K562 (cell line): ENCODE results near the gene PTRH2. TPM values are rescaled to one million over a fixed set of nuclear protein-coding genes. Genes with fewer than 3 reads are reported as not detected.

Experiments
- CREBBP ChIP-seq: IDR thresholded peaks from one replicate; pipeline ENCODE4 v1.6.1; 2012; ENCODE audit warnings: low read depth, mild to moderate bottlenecking, control low read depth, inconsistent platforms, low read length
- EP300 ChIP-seq: IDR thresholded peaks from 2 replicates; pipeline ENCODE4 v1.6.1; 2012; ENCODE audit warnings: low read length, improper control_type of control experiment
- FOXM1 ChIP-seq, 2 experiments: fragments of 450-650 bp in 1 of 2; sonication (generic) in 1 of 2; formaldehyde crosslinking in 1 of 2; IDR thresholded peaks; 2 replicates each; pipeline versions ENCODE4 v1.6.1 to v1.9.0; 2017 to 2022; ENCODE audit warnings: low read depth in 2 of 2, mild to moderate bottlenecking in 2 of 2, missing genetic modification reagents in 1 of 2, moderate library complexity in 1 of 2
- HDAC6 ChIP-seq: IDR thresholded peaks from 2 replicates; pipeline ENCODE4 v1.6.1; 2012; ENCODE audit warnings: low read depth, mild to moderate bottlenecking, control low read depth, inconsistent platforms, low read length, moderate library complexity
- HNRNPL ChIP-seq: fragments of 200-400 bp; formaldehyde crosslinking; IDR thresholded peaks from 2 replicates; pipeline ENCODE4 v1.6.1; 2017; ENCODE audit warnings: low read depth, mild to moderate bottlenecking, low read length
- KAT8 ChIP-seq: fragments of 450-650 bp; IDR thresholded peaks from 2 replicates; pipeline ENCODE4 v1.6.1; 2016; ENCODE audit warnings: low read depth, mild to moderate bottlenecking
- NFE2L1 ChIP-seq: fragments of 450-650 bp; IDR thresholded peaks from 2 replicates; pipeline ENCODE4 v1.6.1; 2016; ENCODE audit warnings: missing genetic modification characterization, low read depth, mild to moderate bottlenecking, missing compliant biosample characterization, moderate library complexity, borderline replicate concordance
- PBX2 ChIP-seq, 2 experiments: IDR thresholded peaks in 1 of 2; conservative IDR thresholded peaks in 1 of 2; 2 replicates each; pipeline ENCODE4 v1.6.1; 2016; ENCODE audit warnings: low read depth in 2 of 2, mild to moderate bottlenecking in 1 of 2, missing compliant biosample characterization in 1 of 2, missing genetic modification characterization in 1 of 2, moderate library complexity in 1 of 2
- POLR2A ChIP-seq: fragments of 450-650 bp; conservative IDR thresholded peaks from 2 replicates; pipeline ENCODE4 v1.6.1; 2016
- PPARD ChIP-seq: fragments of 250-450 bp; sonication (Bioruptor Pico); IDR thresholded peaks from 2 replicates; pipeline ENCODE4 v1.8.0; 2022; ENCODE audit warnings: inconsistent platforms, mild to moderate bottlenecking, moderate library complexity
- TCF15 ChIP-seq: fragments of 250-450 bp; sonication (Bioruptor Pico); IDR thresholded peaks from 2 replicates; pipeline ENCODE4 v1.8.0; 2022; ENCODE audit warnings: moderate library complexity, mild to moderate bottlenecking, inconsistent platforms
- ZBTB12 ChIP-seq: fragments of 250-450 bp; sonication (Bioruptor Pico); IDR thresholded peaks from 2 replicates; pipeline ENCODE4 v1.4.0; 2020
- ZNF507 ChIP-seq: conservative IDR thresholded peaks from 2 replicates; pipeline ENCODE4 v1.6.1; 2017; ENCODE audit warnings: missing genetic modification characterization, missing compliant biosample characterization
- ZNF561 ChIP-seq: fragments of 450-650 bp; formaldehyde crosslinking; conservative IDR thresholded peaks from 2 replicates; pipeline ENCODE4 v1.4.0; 2020; ENCODE audit warnings: mild to moderate bottlenecking, moderate library complexity
- polyA plus RNA-seq, 8 experiments: library from polyadenylated mRNA; depleted of rRNA in 4 of 8; stranded (reverse) in 5 of 8; unstranded in 3 of 8; fragments of >200 nt; fragmentation: Nextera tagmentation in 2 of 8; fragmentation: Illumina TruSeq in 1 of 8; extraction: Ambion mirVana in 2 of 8; extraction: Trizol in 1 of 8; gene quantifications; 2 replicates each; pipeline versions ENCODE4 v1.2.1 to v1.2.3, GENCODE V29; 2011 to 2014; ENCODE audit warnings: inconsistent platforms in 1 of 8, missing spikeins in 1 of 8
- total RNA-seq, 7 experiments: library from RNA; depleted of rRNA in 6 of 7; stranded (reverse); fragments of >200 nt in 6 of 7; fragmentation: Illumina TruSeq in 2 of 7; extraction: Trizol in 2 of 7; gene quantifications; 2 replicates each; pipeline versions ENCODE4 v1.2.1 to v1.2.3, GENCODE V29; 2011 to 2021; ENCODE audit warnings: low replicate concordance in 1 of 7
- TF ChIP-seq, protein P1 (sequence below), 3 experiments: fragments of 200-800 bp in 1 of 3; sonication (Bioruptor generic) in 1 of 3; sonication (generic) in 1 of 3; formaldehyde crosslinking in 1 of 3; IDR thresholded peaks; 2 replicates each; pipeline versions ENCODE4 v1.6.1 to v1.8.0; 2016 to 2022; ENCODE audit warnings: mild to moderate bottlenecking in 2 of 3, missing compliant biosample characterization in 2 of 3, missing genetic modification characterization in 2 of 3, missing genetic modification reagents in 1 of 3
- TF ChIP-seq, protein P2 (sequence below): sonication (generic); formaldehyde crosslinking; IDR thresholded peaks from 2 replicates; pipeline ENCODE4 v1.8.0; 2023; ENCODE audit warnings: mild to moderate bottlenecking, missing genetic modification reagents
- TF ChIP-seq, protein P3 (sequence below): fragments of 450-650 bp; IDR thresholded peaks from 2 replicates; pipeline ENCODE4 v1.6.1; 2016; ENCODE audit warnings: low read depth, mild to moderate bottlenecking, moderate library complexity

PTRH2 gene
- total and polyA plus RNA-seq, 9 of the 15 experiments (the other 6 are each of a cell fraction or from before 2014, with no cell fraction given) = 53.1 to 210 (median 126) TPM

DNA sequence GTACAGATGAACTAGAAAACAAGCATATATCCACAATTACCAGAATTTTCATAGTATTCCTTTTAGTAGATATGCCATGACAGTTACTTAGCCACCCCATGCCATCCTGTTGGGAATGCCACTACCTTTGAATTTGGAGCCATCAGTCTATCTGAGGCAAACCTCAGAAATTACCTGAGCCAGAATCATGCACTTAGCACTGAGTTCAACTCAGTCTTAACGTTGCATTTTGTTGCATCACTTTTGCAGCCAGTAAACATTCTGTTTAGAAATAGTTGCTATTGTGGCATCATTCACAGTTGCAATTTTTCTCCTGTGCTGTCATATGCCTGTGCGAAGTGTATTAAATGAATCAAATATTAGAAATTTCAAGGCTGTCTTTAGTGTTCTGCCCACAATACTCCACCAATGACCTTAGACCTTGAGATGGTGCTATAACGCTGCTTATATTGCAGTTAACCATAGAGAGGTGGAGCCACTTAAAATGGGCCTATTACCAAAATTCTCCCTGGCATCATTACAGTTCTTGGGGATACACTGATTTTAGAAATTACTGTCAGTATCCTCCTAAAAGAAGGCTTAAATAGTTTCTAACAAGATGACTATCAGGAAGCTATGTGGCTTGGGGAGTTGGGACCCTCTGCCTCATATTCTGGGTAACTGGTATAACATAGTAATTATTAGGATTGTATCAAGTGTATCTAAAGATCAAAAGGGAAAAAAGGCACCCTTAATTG is 11.1 kb downstream of the PTRH2 start (continued):
- TF ChIP-seq TCF15 = no peak
- no peak for TF ChIP-seq HNRNPL
- TF ChIP-seq POLR2A = peak; percentile 62
- TF ChIP-seq CREBBP = no peak
- no peak for TF ChIP-seq ZNF507 (tag)
- no peak for TF ChIP-seq PPARD (CRISPR knock-in tag)
- no peak for TF ChIP-seq HDAC6
- TF ChIP-seq NFE2L1 = no peak
- no peak; the same call in 1 of the 2 replicates for TF ChIP-seq ZBTB12 (CRISPR knock-in tag)
- TF ChIP-seq, protein P1, sequence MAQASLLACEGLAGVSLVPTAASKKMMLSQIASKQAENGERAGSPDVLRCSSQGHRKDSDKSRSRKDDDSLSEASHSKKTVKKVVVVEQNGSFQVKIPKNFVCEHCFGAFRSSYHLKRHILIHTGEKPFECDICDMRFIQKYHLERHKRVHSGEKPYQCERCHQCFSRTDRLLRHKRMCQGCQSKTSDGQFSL (CRISPR knock-in tag; IDR thresholded peaks at IDR 0.05) = no peak
- TF ChIP-seq, protein P1 (tag; IDR thresholded peaks at IDR 0.05) = no peak
- TF ChIP-seq EP300 = peak; percentile 90
- TF ChIP-seq, protein P2, sequence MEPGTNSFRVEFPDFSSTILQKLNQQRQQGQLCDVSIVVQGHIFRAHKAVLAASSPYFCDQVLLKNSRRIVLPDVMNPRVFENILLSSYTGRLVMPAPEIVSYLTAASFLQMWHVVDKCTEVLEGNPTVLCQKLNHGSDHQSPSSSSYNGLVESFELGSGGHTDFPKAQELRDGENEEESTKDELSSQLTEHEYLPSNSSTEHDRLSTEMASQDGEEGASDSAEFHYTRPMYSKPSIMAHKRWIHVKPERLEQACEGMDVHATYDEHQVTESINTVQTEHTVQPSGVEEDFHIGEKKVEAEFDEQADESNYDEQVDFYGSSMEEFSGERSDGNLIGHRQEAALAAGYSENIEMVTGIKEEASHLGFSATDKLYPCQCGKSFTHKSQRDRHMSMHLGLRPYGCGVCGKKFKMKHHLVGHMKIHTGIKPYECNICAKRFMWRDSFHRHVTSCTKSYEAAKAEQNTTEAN (CRISPR knock-in tag) = no peak
- TF ChIP-seq FOXM1 (IDR thresholded peaks at IDR 0.05; ENCODE audit: low read depth) = no peak
- no peak for TF ChIP-seq FOXM1 (CRISPR knock-in tag; IDR thresholded peaks at IDR 0.05; ENCODE audit: low read depth)
- TF ChIP-seq KAT8 = no peak
- TF ChIP-seq, protein P3, sequence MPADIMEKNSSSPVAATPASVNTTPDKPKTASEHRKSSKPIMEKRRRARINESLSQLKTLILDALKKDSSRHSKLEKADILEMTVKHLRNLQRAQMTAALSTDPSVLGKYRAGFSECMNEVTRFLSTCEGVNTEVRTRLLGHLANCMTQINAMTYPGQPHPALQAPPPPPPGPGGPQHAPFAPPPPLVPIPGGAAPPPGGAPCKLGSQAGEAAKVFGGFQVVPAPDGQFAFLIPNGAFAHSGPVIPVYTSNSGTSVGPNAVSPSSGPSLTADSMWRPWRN = peak; percentile 48; the same call in 1 of the 2 replicates
- TF ChIP-seq PBX2 (CRISPR knock-in tag; IDR thresholded peaks at IDR 0.05; ENCODE audit: low read depth) = no peak
- no peak for TF ChIP-seq PBX2 (tag; conservative IDR thresholded peaks at IDR 0.05; ENCODE audit: low read depth)
- TF ChIP-seq ZNF561 (CRISPR knock-in tag) = no peak
